ENCODE results near the gene MBD3L3. TPM values are rescaled to one million over a fixed set of nuclear protein-coding genes. Genes with fewer than 3 reads are reported as not detected.
"Not testable (repeated sequence)": the region's sequence is repeated elsewhere in the genome, so short reads cannot be mapped to it uniquely, and the experiment has no call there.

The MBD3L3 gene
- total and polyA plus RNA-seq, 4 donors, result not detected

GRCh38 chr19:7067122-7067521, 8.6 kb upstream of the MBD3L3 start:
- H3K27me3 ChIP-seq (ENCODE audit: control insufficient read depth, insufficient read depth, low read length); H3K4me3 ChIP-seq (ENCODE audit: low read depth, low read length); H3K36me3 ChIP-seq (ENCODE audit: control insufficient read depth, insufficient read depth, low read length); DNase-seq (ENCODE audit: low read depth in 4 of 6, low spot score in 6 of 6); H3K27ac ChIP-seq (ENCODE audit: low read depth, low read length); H3K4me1 ChIP-seq (ENCODE audit: control insufficient read depth, insufficient read depth, low read length); H3K9me3 ChIP-seq (ENCODE audit: control insufficient read depth, insufficient read depth, low read length): not testable (repeated sequence)
- WGBS (ENCODE audit: insufficient coverage), result 68% methylated on average over 5 of the region's 13 CpGs

DNA sequence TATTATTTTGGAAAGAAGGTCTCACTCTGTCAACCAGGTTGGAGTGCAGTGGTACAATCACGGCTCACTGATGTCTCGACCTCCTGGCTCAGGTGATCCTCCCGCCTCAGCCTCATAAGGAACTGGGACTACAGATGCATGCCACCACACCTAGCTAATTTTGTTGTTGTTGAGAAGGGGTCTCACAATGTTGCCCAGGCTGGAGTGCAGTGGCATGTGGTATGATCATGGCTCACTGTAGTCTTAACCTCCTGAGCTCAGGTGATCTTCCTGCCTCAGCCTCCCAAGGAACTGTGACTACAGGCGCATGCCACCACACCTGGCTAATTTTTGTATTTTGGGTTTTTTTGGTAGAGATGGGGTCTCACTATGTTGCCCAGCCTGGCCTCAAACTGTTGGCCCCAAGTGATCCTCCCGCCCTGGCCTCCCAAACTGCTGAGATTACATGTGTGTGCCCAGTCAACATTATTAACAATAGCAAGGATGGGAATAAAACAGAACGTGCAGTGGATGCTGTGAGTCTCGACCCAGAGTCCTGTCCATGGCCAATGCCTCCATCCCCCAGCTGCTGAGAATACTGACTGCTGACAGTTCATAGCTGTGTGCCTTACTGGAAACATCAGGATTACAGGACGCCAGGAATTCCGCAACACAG, 5.4 kb upstream of the MBD3L3 start:
- Histone ChIP-seq H3K27me3 (ENCODE audit: control insufficient read depth, insufficient read depth, low read length) (no peaks in the 10 kb centered on the region), H3K4me3 (ENCODE audit: low read depth, low read length) (no peak overlapping the region), H3K36me3 (ENCODE audit: control insufficient read depth, insufficient read depth, low read length) (no peaks in the 10 kb centered on the region), H3K27ac (ENCODE audit: low read depth, low read length) (no peak overlapping the region), H3K4me1 (ENCODE audit: control insufficient read depth, insufficient read depth, low read length) (no peaks in the 10 kb centered on the region), H3K9me3 (ENCODE audit: control insufficient read depth, insufficient read depth, low read length) (no peaks in the 10 kb centered on the region)
- DNase-seq (ENCODE audit: low read depth in 4 of 6, low spot score in 6 of 6), result no peak
- 79% methylated on average over 5 of the region's 9 CpGs for WGBS (ENCODE audit: insufficient coverage)

GRCh38 chr19:7063339-7063738, 4.9 kb upstream of the MBD3L3 start:
- no CpG with 5 or more reads among the region's 4 CpGs for WGBS (ENCODE audit: insufficient coverage)
- Histone ChIP-seq H3K36me3 (ENCODE audit: control insufficient read depth, insufficient read depth, low read length) (no peaks in the 10 kb centered on the region), H3K9me3 (ENCODE audit: control insufficient read depth, insufficient read depth, low read length) (no peaks in the 10 kb centered on the region), H3K4me1 (ENCODE audit: control insufficient read depth, insufficient read depth, low read length) (no peaks in the 10 kb centered on the region), H3K27ac (ENCODE audit: low read depth, low read length) (no peak overlapping the region), H3K4me3 (ENCODE audit: low read depth, low read length) (no peak overlapping the region), H3K27me3 (ENCODE audit: control insufficient read depth, insufficient read depth, low read length) (no peaks in the 10 kb centered on the region)
- DNase-seq (ENCODE audit: low read depth in 4 of 6, low spot score in 6 of 6), result no peak

GRCh38 chr19:7059977-7060376, 1.5 kb upstream of the MBD3L3 start:
- no CpG with 5 or more reads among the region's 2 CpGs for WGBS (ENCODE audit: insufficient coverage)
- H3K4me1 ChIP-seq (ENCODE audit: control insufficient read depth, insufficient read depth, low read length); DNase-seq (ENCODE audit: low read depth in 4 of 6, low spot score in 6 of 6); H3K4me3 ChIP-seq (ENCODE audit: low read depth, low read length); H3K9me3 ChIP-seq (ENCODE audit: control insufficient read depth, insufficient read depth, low read length); H3K36me3 ChIP-seq (ENCODE audit: control insufficient read depth, insufficient read depth, low read length); H3K27ac ChIP-seq (ENCODE audit: low read depth, low read length); H3K27me3 ChIP-seq (ENCODE audit: control insufficient read depth, insufficient read depth, low read length): not testable (repeated sequence)

GRCh38 chr19:7056371-7056770, 2.1 kb downstream of the MBD3L3 start:
- H3K4me1 ChIP-seq (ENCODE audit: control insufficient read depth, insufficient read depth, low read length); H3K4me3 ChIP-seq (ENCODE audit: low read depth, low read length); H3K9me3 ChIP-seq (ENCODE audit: control insufficient read depth, insufficient read depth, low read length); H3K27ac ChIP-seq (ENCODE audit: low read depth, low read length); DNase-seq (ENCODE audit: low read depth in 4 of 6, low spot score in 6 of 6); H3K36me3 ChIP-seq (ENCODE audit: control insufficient read depth, insufficient read depth, low read length); H3K27me3 ChIP-seq (ENCODE audit: control insufficient read depth, insufficient read depth, low read length): not testable (repeated sequence)
- WGBS (ENCODE audit: insufficient coverage), result no CpG with 5 or more reads among the region's 16 CpGs

- 74% methylated on average over 3 of the region's 14 CpGs for WGBS (ENCODE audit: insufficient coverage)
- DNase-seq (ENCODE audit: low read depth in 4 of 6, low spot score in 6 of 6); H3K27me3 ChIP-seq (ENCODE audit: control insufficient read depth, insufficient read depth, low read length); H3K4me1 ChIP-seq (ENCODE audit: control insufficient read depth, insufficient read depth, low read length); H3K36me3 ChIP-seq (ENCODE audit: control insufficient read depth, insufficient read depth, low read length); H3K27ac ChIP-seq (ENCODE audit: low read depth, low read length); H3K9me3 ChIP-seq (ENCODE audit: control insufficient read depth, insufficient read depth, low read length); H3K4me3 ChIP-seq (ENCODE audit: low read depth, low read length): not testable (repeated sequence)
Observed at GRCh38 chr19:7055679-7056078, 2.8 kb downstream of the MBD3L3 start.

- not testable (repeated sequence) for H3K36me3 ChIP-seq (ENCODE audit: control insufficient read depth, insufficient read depth, low read length); H3K27ac ChIP-seq (ENCODE audit: low read depth, low read length); H3K4me3 ChIP-seq (ENCODE audit: low read depth, low read length); H3K4me1 ChIP-seq (ENCODE audit: control insufficient read depth, insufficient read depth, low read length); DNase-seq (ENCODE audit: low read depth in 4 of 6, low spot score in 6 of 6); H3K9me3 ChIP-seq (ENCODE audit: control insufficient read depth, insufficient read depth, low read length); H3K27me3 ChIP-seq (ENCODE audit: control insufficient read depth, insufficient read depth, low read length)
- no CpG with 5 or more reads among the region's 14 CpGs for WGBS (ENCODE audit: insufficient coverage)
Observed at GRCh38 chr19:7054635-7055368, 3.7 kb downstream of the MBD3L3 start.

- H3K9me3 ChIP-seq (ENCODE audit: control insufficient read depth, insufficient read depth, low read length); DNase-seq (ENCODE audit: low read depth in 4 of 6, low spot score in 6 of 6); H3K27ac ChIP-seq (ENCODE audit: low read depth, low read length); H3K27me3 ChIP-seq (ENCODE audit: control insufficient read depth, insufficient read depth, low read length); H3K4me1 ChIP-seq (ENCODE audit: control insufficient read depth, insufficient read depth, low read length); H3K36me3 ChIP-seq (ENCODE audit: control insufficient read depth, insufficient read depth, low read length); H3K4me3 ChIP-seq (ENCODE audit: low read depth, low read length): not testable (repeated sequence)
- no CpG with 5 or more reads among the region's 7 CpGs for WGBS (ENCODE audit: insufficient coverage)
Observed at GRCh38 chr19:7052896-7053295, 5.6 kb downstream of the MBD3L3 start.

GRCh38 chr19:7051421-7051820, 7.1 kb downstream of the MBD3L3 start:
- H3K9me3 ChIP-seq (ENCODE audit: control insufficient read depth, insufficient read depth, low read length); H3K4me3 ChIP-seq (ENCODE audit: low read depth, low read length); H3K27me3 ChIP-seq (ENCODE audit: control insufficient read depth, insufficient read depth, low read length); H3K36me3 ChIP-seq (ENCODE audit: control insufficient read depth, insufficient read depth, low read length); DNase-seq (ENCODE audit: low read depth in 4 of 6, low spot score in 6 of 6); H3K4me1 ChIP-seq (ENCODE audit: control insufficient read depth, insufficient read depth, low read length); H3K27ac ChIP-seq (ENCODE audit: low read depth, low read length): not testable (repeated sequence)
- no CpG with 5 or more reads among the region's 5 CpGs for WGBS (ENCODE audit: insufficient coverage)

DNA sequence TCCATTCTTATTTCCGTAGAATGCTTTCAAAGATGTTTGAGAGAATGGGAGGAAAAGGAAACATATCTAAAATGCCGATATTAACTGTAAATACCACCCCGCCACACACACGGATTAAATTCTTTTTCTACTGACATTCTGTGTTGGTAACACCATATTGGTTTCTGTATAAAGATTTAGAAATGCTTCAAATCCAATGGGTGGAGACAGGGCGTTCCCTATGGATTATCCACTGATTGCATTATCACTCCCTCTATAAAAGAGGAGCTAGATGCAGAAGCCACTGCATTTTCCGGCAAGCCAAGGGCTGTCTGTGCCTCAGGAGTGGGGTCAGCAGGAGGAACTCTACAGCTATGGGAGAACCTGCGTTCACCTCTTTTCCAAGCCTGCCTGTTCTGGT, 9.5 kb downstream of the MBD3L3 start, which contains the start of gene MBD3L2:
MBD3L2 (plus strand) TSS at position 301 of the 400 bp plus-strand sequence; CDS start at position 354, 53 bp downstream.
- H3K9me3 ChIP-seq (ENCODE audit: control insufficient read depth, insufficient read depth, low read length); H3K27me3 ChIP-seq (ENCODE audit: control insufficient read depth, insufficient read depth, low read length); H3K4me1 ChIP-seq (ENCODE audit: control insufficient read depth, insufficient read depth, low read length); H3K27ac ChIP-seq (ENCODE audit: low read depth, low read length); H3K4me3 ChIP-seq (ENCODE audit: low read depth, low read length); H3K36me3 ChIP-seq (ENCODE audit: control insufficient read depth, insufficient read depth, low read length); DNase-seq (ENCODE audit: low read depth in 4 of 6, low spot score in 6 of 6): not testable (repeated sequence)
- no CpG with 5 or more reads among the region's 7 CpGs for WGBS (ENCODE audit: insufficient coverage)

Data from spinal cord (tissue), 10 donors.